HG03139 (cell line): ENCODE data around the gene CCDC28B.

Experiments
- ATAC-seq: cut with Tn5 transposase; IDR thresholded peaks from one replicate; pipeline ENCODE4 v1.9.1; 2021; ENCODE audit not compliant: unreplicated experiment

CCDC28B gene

DNA sequence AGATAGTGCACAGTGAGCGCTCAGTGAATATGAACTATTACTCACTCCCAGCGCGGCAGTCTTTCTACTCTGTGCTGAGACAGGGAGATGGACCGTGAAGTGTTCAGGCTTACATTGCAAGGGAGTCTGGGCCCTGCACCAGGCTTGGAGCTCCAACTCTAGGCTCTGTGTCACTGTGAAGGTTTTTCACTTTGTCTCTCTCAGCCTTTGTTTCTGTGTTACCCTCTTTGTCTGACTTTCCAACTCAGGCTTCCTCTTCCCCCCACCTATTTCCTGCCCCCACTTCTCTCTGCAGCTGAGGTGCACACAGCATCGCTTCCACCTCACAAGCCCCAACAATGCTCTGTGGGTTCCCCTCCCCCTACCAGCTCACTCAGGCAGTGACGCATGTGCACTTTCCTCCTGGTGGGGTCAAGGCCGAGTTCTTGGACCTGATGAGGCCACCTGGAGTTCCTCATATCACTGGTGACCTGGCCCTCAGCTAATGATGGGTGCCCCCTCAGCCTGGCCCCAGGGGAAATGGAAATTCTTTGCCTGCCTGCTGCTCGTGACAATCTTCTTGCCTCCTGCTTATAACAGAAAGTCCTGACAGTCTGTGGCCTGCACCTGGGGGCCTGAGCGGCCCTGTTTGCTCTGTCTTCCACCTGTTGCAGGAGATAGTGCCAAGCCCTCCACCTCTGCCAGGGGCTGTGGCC, 49.6 kb downstream of the CCDC28B start:
- peak; percentile 57 for ATAC-seq

DNA sequence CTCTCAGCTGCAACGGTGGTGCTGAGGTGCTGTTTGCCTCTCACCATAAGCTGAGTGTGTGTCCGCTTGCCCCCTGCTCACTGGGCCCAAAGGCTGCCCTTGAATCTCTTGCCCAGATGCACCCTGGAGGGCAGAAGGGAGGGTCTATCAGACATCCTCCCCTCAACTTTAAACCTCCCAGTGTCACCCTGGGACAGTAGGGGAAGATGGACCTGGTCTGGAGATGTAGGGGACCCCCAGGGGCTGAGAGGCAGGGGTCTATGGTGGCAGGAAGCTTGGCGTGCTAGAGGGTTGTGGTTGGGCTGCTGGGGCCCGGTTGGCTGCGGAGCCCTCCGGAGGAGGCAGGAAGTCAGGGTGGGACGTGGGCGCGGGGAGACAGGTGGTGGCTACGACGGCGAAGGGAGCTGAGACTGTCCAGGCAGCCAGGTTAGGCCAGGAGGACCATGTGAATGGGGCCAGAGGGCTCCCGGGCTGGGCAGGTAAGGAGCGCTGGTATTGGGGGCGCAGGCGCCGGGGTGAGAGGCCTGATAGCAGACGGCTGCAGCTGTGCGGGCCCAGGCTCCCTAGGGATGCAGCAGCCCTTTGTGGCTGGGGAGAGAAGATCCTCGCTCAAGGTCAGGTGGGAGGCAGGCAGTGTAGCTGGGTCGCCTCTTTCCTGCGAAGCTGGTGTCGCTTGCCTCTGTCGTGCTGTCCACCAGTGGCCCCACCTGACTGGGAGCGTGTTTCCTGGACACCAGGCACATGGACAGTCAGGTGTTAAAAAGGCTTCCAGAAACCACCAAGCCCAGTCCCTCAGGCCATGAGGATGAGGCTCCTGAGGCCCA, 50.7 kb downstream of the CCDC28B start, which contains the start of gene LCK:
TSS of gene LCK (plus strand) at position 373 of the 824 bp plus-strand sequence. CDS start 23,065 bp downstream, outside the sequence.
- ATAC-seq, result no peak
